ENCODE results near the gene HTT. TPM values are rescaled to one million over a fixed set of nuclear protein-coding genes. Genes with fewer than 3 reads are reported as not detected.

Gene HTT
- total and polyA plus RNA-seq, 2 of the 8 experiments (the other 6 are each of a cell fraction or from before 2014, with no cell fraction given): 24.0 to 71.0 TPM

GRCh38 chr4:3096202-3096601 lies 21.7 kb downstream of the HTT start:
- no peak overlapping the region for H2BK12ac ChIP-seq (ENCODE audit: low read depth, low read length)
- no peak overlapping the region for H2BK120ac ChIP-seq (replicated peaks; ENCODE audit: low read depth, low read length)
- no peak overlapping the region for H4K91ac ChIP-seq (replicated peaks; ENCODE audit: insufficient read length, low read length)
- H2BK5ac ChIP-seq (ENCODE audit: low read depth, low read length): no peak overlapping the region
- H3K4me2 ChIP-seq (ENCODE audit: insufficient read depth in 1 of 2, low read depth in 2 of 2, low read length in 2 of 2): no peak overlapping the region
- no peak for DNase-seq (ENCODE audit: low read depth in 1 of 2, low spot score in 2 of 2)
- H2BK15ac ChIP-seq (ENCODE audit: low read length): no peak overlapping the region
- no peak overlapping the region for H4K5ac ChIP-seq (ENCODE audit: insufficient read length, low read depth, low read length)
- no peak overlapping the region for H3K9ac ChIP-seq (replicated peaks in 1 of 4; ENCODE audit: extremely low read depth in 1 of 4, low read depth in 3 of 4, low read length in 3 of 4)
- H3K4me1 ChIP-seq (replicated peaks in 1 of 4; ENCODE audit: control insufficient read depth in 3 of 4, insufficient read depth in 4 of 4, low read length in 3 of 4): no peaks in the 10 kb centered on the region
- no peak overlapping the region for H4K8ac ChIP-seq (ENCODE audit: extremely low read depth, insufficient read depth, low read length)
- H3K56ac ChIP-seq (replicated peaks; ENCODE audit: insufficient read length, low read depth, low read length): no peak overlapping the region
- CTCF ChIA-PET (ENCODE audit: partially characterized antibody): interaction anchor here (1.2 kb wide), 1 partner anchor 11 kb away, joined by 4 read pairs; no protein-coding TSS in a partner anchor
- H3K23ac ChIP-seq (ENCODE audit: insufficient read length): no peak overlapping the region
- TF ChIP-seq BCL11A (IDR thresholded peaks at IDR 0.05; ENCODE audit: low read depth in 2 of 2, low read length in 2 of 2) (no peak), SIX5 (IDR thresholded peaks at IDR 0.05; ENCODE audit: low read depth, low read length) (no peak), YY1 (IDR thresholded peaks at IDR 0.05; ENCODE audit: low read depth, low read length) (no peak), MAFK (IDR thresholded peaks at IDR 0.05; ENCODE audit: low read depth, low read length) (no peak), SP1 (IDR thresholded peaks at IDR 0.05; ENCODE audit: low read depth, low read length) (no peak), RAD21 (IDR thresholded peaks at IDR 0.05 in 1 of 2, conservative IDR thresholded peaks at IDR 0.05 in 1 of 2; ENCODE audit: low read depth in 2 of 2, low read length in 2 of 2) (no peak), SIRT6 (IDR thresholded peaks at IDR 0.05; ENCODE audit: low read length) (no peak), RNF2 (IDR thresholded peaks at IDR 0.05; ENCODE audit: borderline replicate concordance, low read depth, low read length, missing control alignments, poor library complexity, severe bottlenecking) (no peak)
- POLR2A ChIA-PET (ENCODE audit: partially characterized antibody): no interaction called here
- H3K18ac ChIP-seq (ENCODE audit: extremely low read depth, low read length): no peak overlapping the region
- peaks cover 4 to 6% of the 10 kb centered on the region in 2 experiments for H4K20me1 ChIP-seq (replicated peaks in 1 of 2; ENCODE audit: control insufficient read depth in 1 of 2, insufficient read depth in 2 of 2, low read length in 2 of 2)
- no peak overlapping the region for H3K27ac ChIP-seq (ENCODE audit: low read depth, low read length)
- H3K79me1 ChIP-seq (ENCODE audit: low read depth, low read length): peaks cover 3% of the 10 kb centered on the region; the same call in 1 of the 2 replicates
- 85% methylated on average over 3 of the region's 3 CpGs; no CpG with 5 or more reads in 1 of the 2 experiments for WGBS, 2 experiments (ENCODE audit: extremely low coverage in 1 of 2, insufficient coverage in 1 of 2, insufficient read length in 1 of 2, insufficient replicate concordance in 2 of 2, low coverage in 1 of 2, low lambda C conversion rate in 2 of 2, missing lambda C conversion rate in 1 of 2)
- no peak overlapping the region for H2BK20ac ChIP-seq (ENCODE audit: low read length)
- no peak overlapping the region for H2AK5ac ChIP-seq (ENCODE audit: low read depth, low read length)
- FAIRE-seq: no peak
- H3K9me3 ChIP-seq (ENCODE audit: insufficient read depth in 2 of 2, low read depth in 1 of 2, low read length in 1 of 2): peaks cover 2 to 13% of the 10 kb centered on the region in 2 experiments; a peak in 1 of 4 replicates
- no peak overlapping the region for H3K14ac ChIP-seq (ENCODE audit: insufficient read length)
- peaks cover 7 to 13% of the 10 kb centered on the region in 2 experiments; a peak in 3 of 4 replicates for H3K79me2 ChIP-seq (ENCODE audit: control insufficient read depth in 1 of 2, insufficient read depth in 2 of 2, low read length in 2 of 2)
- no peak overlapping the region for H3K4me3 ChIP-seq (ENCODE audit: extremely low read depth in 1 of 4, insufficient read depth in 2 of 4, low read depth in 3 of 4, low read length in 4 of 4)
- no peak overlapping the region for H2AFZ ChIP-seq (ENCODE audit: low read length)
- H3K27me3 ChIP-seq (replicated peaks in 1 of 4; ENCODE audit: control insufficient read depth in 3 of 4, extremely low read depth in 1 of 4, insufficient read depth in 3 of 4, low read length in 3 of 4): no peaks in the 10 kb centered on the region
- no peak overlapping the region for H3K4ac ChIP-seq (replicated peaks; ENCODE audit: insufficient read length, low read depth, low read length)
- H3K36me3 ChIP-seq (ENCODE audit: control insufficient read depth in 2 of 4, insufficient read depth in 4 of 4, low read length in 3 of 4): peaks cover 0 to 27% (median 13%) of the 10 kb centered on the region in 4 experiments; a peak in 6 of 8 replicates
- no peaks in the 10 kb centered on the region; the same call in 1 of the 2 replicates for H3K23me2 ChIP-seq (ENCODE audit: low read depth, low read length)
